Hepatocyte (in vitro differentiated cells): ENCODE results near the gene CYLD.

Source experiments
- CTCF ChIP-seq: fragments of 200-600 bp; sonication (generic); IDR thresholded peaks from 2 replicates; pipeline ENCODE4 v1.5.1; 2016; ENCODE audit warnings: antibody characterized with exemption, mild to moderate bottlenecking; ENCODE audit not compliant: poor library complexity
- EZH2 ChIP-seq: fragments of 200-600 bp; sonication (generic); IDR thresholded peaks from 2 replicates; pipeline ENCODE4 v1.6.1; 2016; ENCODE audit warnings: antibody characterized with exemption, mild to moderate bottlenecking, borderline replicate concordance

GRCh38 chr16:50771366-50771765 is 29.5 kb downstream of the CYLD start:
- TF ChIP-seq CTCF = no peak
- TF ChIP-seq EZH2 = no peak
